ENCODE data around the gene WDR62. TPM values are rescaled to one million over a fixed set of nuclear protein-coding genes. Genes with fewer than 3 reads are reported as not detected.
"Not testable (repeated sequence)": the region's sequence is repeated elsewhere in the genome, so short reads cannot be mapped to it uniquely, and the experiment has no call there.

Gene WDR62
- total RNA-seq, 1 donor from 2014 or later = 28.3 TPM

DNA sequence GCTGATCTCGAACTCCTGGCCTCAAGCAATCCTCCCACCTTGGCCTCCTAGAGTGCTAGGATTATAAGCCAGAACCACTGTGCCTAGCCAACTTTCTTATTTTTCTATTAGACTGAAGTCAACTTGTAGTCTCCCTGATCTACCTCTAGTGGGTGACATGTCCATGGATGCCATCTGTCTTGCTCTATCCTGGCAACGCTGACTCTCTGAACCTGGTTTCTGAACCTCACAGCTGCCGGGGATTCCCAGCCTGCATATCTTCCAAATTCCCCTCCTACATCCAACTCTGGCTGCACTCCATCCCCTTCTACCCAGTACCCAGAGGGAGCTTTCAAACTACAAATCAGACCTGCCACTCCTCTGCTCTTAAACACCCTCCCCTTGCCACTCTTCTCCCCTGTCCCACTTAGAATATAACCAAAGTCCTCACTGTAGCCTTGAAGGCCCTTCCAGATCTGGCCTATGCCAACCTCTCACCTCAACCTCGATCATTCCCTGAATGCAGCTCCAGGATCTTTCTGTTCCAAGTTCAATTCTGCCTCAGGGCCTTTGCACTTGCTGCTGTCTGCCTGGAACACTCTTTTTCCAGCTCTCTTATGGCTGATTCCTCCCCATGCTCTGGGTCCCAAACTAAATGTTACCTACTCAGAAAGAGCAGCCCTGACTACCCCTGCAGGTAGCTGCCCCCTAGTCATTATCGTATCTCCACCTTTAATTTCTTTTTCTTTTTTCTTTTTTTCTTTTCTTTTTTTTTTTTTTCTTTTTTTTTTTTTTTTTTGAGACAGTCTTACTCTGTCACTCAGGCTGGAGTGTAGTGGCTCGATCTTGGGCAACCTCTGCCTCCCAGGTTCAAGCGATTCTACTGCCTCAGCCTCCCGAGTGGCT, 24.2 kb upstream of the WDR62 start:
- intact Hi-C loops (cut with DNase I) = no loop called here
- no peak for ATAC-seq (ENCODE audit: poor library complexity)

DNA sequence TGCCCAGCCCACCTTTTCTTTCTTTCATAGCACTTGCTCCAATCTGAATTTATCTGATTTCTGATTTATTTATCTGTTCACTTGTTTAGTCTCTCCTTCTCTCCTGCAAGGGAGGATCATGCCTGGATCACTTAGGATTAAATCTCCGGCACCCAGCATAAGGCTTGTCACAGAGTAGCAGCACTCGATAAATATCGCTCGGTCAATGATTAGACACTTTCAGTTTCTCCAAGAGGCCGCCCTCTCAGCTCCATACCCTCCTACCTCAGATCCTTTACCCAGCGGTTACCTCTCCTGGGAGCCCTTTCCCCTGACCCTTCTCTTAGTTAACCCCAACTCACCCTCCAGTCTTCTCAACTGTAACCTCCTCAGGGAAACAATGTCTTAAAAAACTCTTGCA, 23.4 kb upstream of the WDR62 start:
- ATAC-seq (ENCODE audit: poor library complexity) = no peak
- intact Hi-C loops (cut with DNase I) = no loop called here
- no peak for DNase-seq

More for the DNA sequence above, 24.2 kb upstream of the WDR62 start:
- DNase-seq = no peak

DNA sequence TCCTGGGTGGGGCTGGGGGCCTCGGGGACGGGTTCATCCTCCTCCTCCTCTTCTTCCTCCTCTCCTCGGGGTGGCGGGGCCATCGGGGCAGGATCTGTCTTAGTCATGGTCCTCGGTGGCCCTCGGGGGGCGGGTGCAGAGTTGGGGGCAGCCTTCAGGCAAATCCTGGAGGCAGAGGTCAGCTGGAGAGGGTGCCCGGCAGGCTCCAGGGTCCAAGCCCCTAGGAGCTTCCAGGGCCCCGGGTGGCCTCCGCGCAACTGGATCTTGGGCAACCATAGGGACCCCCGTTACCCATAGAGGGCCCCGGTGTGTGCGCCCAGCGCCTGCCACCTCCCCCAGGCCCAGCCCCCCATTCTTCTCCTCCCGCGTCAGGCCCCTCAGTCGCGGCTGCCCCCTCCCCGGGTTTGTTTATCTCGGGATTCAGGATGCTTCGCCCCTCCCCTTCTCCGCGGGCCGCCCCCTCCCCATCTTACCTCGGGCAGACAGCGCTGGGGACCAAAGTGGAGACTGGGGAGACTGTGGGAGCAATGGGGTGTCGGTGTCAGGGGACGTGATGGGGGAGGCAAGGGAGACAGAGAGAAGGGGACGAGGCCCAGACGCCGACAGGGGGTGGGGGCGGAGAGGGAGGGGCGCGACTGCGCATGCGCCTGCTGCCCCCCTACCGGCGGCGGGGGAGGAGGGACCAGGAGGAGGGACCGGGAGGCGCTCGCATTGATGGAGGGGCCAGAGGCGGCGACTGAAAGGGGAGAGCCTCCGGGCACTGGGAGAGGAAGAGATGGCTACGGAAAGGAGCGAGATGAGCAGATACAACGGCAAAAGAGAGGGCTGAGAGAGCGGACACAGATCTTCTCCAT, 22.2 kb upstream of the WDR62 start, which contains the start of gene CLIP3:
Gene CLIP3 (minus strand): TSS at position 623 of the 854 bp plus-strand sequence. CDS start 516 bp downstream, at position 107.
- intact Hi-C loops (cut with DNase I) = no loop called here
- ATAC-seq (ENCODE audit: poor library complexity) = peak; percentile 85
- peak; percentile 79 for DNase-seq

DNA sequence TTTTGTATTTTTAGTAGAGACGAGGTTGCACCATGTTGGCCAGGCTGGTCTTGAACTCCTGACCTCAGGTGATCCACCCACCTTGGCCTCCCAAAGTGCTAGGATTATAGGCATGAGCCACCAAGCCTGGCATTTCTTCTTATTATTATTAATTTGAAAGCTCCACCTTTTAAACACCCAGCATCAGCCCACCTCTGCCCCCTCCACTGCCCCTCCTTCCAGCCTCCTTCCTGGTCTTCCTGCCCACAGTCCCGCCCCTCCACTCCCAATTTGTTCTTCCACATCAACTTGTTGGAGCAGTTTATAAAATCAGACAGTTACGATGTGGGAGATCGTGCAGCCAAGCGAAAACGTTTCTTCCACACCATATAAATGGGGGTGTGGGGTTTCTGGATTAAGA, 14.2 kb upstream of the WDR62 start:
- intact Hi-C loops (cut with DNase I) = no loop called here
- no peak for DNase-seq
- no peak for ATAC-seq (ENCODE audit: poor library complexity)

DNA sequence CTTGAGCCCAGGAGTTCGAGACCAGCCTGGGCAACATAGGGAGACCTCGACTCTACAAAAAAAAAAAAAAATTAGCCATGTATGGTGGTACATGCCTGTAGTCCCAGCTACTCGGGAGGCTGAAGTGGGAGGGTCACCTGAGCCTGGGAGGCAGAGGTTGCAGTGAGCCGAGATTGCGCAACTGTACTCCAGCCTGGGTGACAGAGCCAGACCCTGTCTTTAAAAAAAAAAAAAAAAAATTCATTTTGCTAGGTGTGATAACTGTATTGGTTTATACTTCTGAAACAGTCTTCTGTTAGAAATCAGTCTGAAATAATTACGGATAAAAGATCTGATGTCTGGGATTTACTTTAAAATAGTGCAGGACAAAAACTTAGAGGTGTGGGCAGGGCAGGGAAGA, 13.6 kb upstream of the WDR62 start:
- ATAC-seq (ENCODE audit: poor library complexity); intact Hi-C loops (cut with DNase I); DNase-seq: not testable (repeated sequence)

DNA sequence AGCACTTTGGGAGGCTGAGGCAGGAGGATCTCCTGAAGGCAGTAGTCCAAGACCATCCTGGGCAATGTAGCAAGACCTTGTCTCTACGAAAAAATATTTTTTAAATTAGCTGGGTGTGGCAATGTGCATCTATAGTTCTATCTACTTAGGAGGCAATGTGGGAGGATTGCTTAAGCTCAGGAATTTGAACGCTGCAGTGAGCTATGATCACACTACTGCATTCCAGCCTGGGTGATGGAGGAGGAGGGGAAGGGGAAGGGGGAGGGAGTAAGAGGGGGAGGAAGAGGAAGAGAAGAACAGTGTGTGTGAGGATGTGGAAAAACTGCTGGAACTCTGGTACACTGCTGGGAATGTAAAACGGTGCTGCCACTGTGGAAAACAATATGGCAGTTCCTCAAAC, 12.9 kb upstream of the WDR62 start:
- ATAC-seq (ENCODE audit: poor library complexity) (peak; percentile 48), DNase-seq (no peak)
- intact Hi-C loops (cut with DNase I) = no loop called here

DNA sequence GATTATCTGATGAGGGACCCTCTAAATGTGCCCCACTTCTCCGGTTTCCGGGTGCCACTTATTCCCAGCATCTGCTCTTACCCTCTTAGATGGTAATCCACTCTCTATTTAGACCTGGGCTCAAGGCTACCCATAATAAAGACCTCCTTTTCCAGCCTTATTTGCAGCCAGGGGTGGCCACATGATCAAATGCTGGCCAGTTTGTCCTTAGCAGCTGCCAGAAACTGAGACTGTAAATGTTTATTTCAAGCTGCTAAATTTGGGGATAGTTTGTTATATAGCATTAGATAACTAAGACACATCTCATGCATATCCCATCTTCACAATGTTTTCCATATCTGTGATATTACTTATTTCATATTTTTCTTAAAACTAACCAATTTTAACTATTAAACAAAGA, 10.7 kb upstream of the WDR62 start:
- ATAC-seq (ENCODE audit: poor library complexity) (no peak), DNase-seq (no peak)
- intact Hi-C loops (cut with DNase I) = no loop called here

DNA sequence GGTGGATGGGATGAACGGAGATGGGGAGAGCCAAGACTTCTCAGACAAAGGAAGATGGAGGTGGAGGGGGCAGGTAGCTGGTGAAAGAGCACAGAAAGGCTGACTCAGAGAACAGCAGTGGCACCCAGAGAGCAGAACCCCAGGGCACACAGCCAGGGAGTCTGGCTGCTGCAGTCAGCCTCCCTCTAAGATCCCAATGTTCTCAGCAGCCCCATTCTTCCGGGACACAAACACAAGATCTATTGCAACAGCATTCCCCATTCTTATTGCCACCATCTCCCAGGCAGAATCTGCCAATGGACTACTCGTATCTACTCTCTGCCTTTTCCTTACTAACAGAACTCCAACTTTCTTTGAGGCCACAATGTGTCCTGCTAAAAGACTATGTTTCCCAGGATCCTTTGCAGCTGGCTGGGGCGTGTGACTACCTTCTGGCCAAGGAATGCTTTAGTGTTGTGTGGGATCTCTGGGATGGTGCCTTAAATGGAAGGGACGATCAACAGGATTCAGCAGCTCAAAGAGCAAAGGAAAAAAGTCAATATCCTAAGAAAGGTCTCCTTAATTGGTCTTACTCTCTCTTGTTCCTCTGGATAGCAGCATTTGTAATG, 8.2 kb upstream of the WDR62 start:
- ATAC-seq (ENCODE audit: poor library complexity) = no peak
- intact Hi-C loops (cut with DNase I) = no loop called here
- no peak for DNase-seq

DNA sequence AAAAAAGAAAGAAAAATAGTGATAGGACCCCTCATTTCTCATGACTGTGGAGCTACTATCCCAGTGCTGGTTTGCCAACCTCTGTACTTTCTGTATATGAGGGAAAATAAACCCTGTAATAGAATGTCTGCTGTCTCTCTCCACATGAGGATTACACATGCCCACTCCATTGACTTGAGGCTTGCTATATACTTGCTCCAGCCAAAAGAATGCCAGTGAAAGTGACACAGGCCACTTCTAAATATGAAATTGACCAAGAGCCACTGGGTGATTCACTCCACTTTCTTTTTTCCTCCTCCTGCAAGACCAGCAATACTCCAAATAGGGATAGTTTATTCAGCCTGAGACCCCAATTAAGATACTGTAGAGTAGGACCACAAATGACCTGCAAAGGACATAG, 6.9 kb upstream of the WDR62 start:
- intact Hi-C loops (cut with DNase I) = no loop called here
- ATAC-seq (ENCODE audit: poor library complexity) (no peak), DNase-seq (no peak)

DNA sequence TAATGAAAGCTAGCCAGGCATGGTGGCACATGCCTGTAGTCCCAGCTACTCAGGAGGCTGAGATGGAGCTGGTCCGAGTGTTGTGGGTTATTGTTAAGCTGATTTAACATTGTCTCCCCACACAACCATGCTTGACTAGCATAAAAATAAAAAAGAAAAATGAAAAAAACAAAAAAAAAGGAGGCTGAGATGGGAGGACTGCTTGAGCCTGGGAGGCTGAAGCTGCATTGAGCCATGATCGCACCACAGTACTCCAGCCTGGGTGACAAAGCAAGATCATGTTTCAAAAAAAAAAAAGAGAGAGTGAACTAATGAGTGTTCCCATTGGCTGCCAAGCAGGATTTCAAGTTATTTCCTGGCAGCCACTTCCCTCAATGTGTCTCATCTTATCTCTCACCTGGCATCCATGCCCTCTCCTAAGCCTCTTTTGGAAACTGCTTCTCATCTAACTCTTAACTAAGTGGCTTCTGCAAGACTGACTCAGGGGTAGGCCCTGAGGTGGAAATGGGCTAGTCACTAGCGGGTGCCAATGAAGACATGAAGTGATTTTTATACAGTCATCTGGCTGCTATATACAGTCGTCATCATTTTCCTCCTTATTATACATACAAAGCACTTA, 5.5 kb upstream of the WDR62 start:
- intact Hi-C loops (cut with DNase I) = no loop called here
- ATAC-seq (ENCODE audit: poor library complexity) (no peak), DNase-seq (no peak)

DNA sequence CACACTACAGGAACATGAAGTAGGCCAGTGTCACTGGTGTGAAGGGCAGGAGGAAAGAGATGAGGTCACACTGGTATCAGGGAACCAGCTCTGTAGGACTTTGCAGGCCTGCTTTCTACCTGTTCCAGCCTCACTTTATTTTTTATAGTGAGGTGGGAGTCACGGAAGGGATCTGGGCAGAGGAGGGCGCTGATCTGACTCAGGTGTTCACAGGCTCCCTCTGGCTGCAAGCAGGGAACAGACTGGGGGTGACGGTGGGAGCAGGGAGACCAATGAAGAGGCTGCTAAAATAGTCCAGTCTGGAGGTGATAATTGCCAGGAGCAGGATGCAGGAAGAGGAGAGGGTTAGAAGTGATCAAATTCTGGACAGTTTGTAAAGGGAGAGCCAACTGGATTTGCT, 3.5 kb upstream of the WDR62 start:
- DNase-seq = no peak
- intact Hi-C loops (cut with DNase I) = no loop called here
- no peak for ATAC-seq (ENCODE audit: poor library complexity)

DNA sequence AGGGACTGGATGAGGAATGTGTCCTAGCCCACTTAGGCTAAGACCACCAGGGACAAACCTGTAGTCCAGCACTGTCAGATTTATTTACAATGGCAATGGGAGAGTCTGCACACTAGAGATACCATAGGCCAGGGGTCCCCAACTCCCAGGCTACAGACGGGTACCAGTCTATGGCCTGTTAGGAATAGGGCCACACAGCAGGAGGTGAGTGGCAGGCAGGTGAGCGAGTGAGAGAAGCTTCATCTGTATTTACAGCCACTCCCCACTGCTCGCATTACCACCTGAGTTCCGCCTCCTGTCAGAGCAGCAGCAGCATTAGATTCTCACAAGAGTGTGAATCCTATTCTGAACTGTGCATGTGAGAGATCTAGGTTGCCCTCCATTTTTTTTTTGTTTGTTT, 3.1 kb upstream of the WDR62 start:
- ATAC-seq (ENCODE audit: poor library complexity) = no peak
- no peak for DNase-seq
- intact Hi-C loops (cut with DNase I) = no loop called here

DNA sequence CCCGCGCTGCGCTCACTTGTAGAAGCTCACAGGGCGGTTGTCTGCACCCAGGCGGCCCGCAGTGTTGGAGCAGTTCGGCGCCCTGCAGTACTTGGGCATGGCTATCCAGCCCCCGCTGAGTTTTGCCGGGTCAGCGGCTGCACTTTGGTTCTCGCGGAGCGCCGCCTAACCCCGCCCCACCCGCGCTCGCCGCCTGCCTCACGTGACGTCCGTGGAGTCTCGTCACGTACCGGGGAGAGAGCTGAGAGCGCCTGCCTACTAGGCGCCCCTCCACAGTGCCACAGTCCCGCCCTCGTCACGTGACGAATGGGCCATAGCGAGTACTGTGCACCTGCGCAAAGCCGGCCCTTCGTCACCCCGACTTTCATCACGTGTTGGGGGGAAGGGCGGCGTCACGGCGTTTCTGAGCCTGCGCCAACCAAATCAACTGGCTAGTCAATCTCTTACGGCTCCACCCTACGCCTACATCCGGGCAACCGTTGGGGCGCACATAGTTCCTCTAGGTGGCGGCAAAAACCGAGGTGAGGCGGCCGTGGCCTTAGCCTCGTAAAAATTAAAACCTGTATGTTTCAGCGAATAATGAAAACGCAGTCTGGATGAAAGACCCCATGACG, 471 bp upstream of the WDR62 start, which contains the start of gene THAP8:
Gene THAP8 (minus strand): TSS at position 167 of the 614 bp plus-strand sequence. CDS start 68 bp downstream, at position 99.
- ATAC-seq (ENCODE audit: poor library complexity) = peak; percentile 97
- intact Hi-C loops (cut with DNase I) = loop anchor here (2.0 kb wide), 1 partner anchor 61 kb away; the partner anchor contains the start of genes POLR2I and TBCB
- peak; percentile 100 for DNase-seq

DNA sequence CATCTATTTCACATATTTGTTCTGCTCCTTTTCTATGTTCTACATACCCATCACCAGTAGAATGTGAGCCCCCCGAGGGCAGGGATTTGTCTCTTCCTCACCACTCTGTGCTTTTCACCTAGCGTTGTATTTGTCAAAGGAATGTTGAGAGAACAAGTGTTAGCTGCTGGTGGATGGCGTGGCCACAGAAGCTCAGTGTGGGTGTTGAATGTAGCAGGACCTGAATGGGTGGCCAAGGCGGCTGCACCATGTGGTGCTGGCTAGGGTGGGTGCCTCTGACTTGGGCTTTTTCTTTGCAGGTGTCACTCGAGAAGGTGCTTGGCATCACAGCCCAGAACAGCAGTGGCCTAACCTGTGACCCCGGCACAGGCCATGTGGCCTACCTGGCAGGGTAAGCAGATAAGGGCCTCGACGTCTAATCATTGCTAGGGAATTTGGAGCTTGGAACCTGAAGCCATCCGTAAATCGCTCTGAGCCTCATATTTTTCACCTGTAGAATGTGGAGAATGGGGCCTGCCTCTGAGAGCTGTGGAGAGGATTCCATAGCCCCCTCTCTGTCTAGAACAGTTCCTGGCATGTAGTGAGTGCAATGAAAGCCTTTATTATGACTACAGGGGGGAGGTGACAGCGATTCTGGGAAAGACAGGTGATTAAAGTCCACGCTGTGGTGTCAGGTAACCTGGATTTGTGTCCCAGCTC, 3.9 kb downstream of the WDR62 start:
- intact Hi-C loops (cut with DNase I) = no loop called here
- no peak for ATAC-seq (ENCODE audit: poor library complexity)

DNA sequence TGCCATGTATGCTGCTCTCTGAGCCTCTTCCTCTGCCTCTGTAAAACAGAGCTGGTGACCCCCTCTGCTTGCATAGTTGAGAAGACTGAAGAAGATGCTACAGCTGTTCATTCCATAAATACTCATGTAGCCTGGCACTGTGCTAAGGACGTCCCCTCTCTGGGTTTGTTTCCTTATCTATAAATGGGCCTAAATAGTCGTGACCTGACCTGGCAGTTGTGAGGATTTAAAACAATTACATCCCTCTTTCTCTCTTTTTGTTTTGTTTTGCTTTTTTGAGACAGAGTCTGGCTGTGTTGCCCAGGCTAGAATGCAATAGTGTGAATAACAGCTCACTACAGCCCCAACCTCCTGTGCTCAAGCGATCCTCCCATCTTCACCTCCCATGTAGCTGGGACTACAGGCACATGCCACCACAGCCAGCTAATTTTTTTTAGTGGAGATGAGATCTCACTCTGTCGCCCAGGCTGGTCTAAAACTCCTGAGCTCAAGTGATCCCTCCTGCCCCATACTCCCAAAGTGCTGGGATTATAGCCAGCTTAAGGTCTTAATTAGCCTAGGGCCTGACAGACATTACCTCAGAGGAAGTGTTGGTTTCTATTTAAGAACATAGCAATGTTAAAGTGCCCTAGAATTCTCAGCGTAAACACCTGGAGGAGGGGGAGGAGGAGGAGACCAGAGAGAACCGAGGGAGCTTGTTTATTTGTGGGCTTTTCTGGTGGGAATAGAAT, 4.6 kb downstream of the WDR62 start:
- intact Hi-C loops (cut with DNase I) = no loop called here
- DNase-seq = no peak
- no peak for ATAC-seq (ENCODE audit: poor library complexity)

More for the DNA sequence above, 3.9 kb downstream of the WDR62 start:
- no peak for DNase-seq

DNA sequence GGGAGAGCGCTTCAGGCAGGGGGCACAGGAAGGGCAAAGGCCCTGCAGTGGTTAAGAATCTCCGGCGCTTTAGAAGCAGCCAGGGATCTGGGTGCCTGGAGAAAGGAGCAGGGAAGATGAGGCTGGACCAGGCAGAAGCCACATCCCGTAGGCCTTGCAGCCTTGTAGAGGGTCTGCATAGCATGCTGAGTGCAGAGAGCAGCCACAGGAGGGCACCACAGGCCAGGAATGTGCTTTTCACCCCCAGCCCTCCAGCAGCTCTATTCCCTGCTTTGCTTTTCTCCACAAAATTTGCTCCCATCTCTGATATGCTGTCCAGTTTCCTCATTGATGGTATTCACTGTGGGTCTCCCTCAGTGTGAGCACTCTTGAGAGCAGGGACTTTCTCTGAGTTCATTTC, 5.7 kb downstream of the WDR62 start:
- intact Hi-C loops (cut with DNase I) = loop anchor here (5.0 kb wide), 1 partner anchor 112 kb away; no protein-coding TSS in a partner anchor
- DNase-seq = peak; percentile 67
- peak; percentile 93 for ATAC-seq (ENCODE audit: poor library complexity)

DNA sequence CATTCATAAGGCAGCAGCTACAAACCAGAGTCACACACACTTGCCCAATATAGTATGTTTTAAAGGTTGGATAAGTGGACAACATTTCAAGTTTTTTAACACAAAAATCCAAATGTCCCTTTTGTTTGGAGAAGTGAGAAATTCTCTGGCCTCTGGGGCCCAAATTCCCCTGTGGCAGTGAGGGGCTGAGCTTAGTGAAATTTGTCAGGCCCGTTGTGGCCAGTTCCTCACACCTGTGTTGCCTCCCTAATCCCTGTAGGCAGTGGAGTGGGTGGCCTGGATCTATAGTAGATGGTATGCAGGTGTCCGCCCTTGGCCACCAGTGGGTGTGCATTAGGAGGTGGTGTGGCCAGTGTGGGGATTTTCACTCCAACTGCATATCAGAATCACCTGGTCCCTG, 6.7 kb downstream of the WDR62 start:
- intact Hi-C loops (cut with DNase I) = loop anchor here (5.0 kb wide), 1 partner anchor 111 kb away; no protein-coding TSS in a partner anchor
- ATAC-seq (ENCODE audit: poor library complexity) (no peak), DNase-seq (no peak)
